Progenitor cell of endocrine pancreas (in vitro differentiated cells): ENCODE results near the gene TREM1. TPM values are rescaled to one million over a fixed set of nuclear protein-coding genes. Genes with fewer than 3 reads are reported as not detected.

Experiments
- DNase-seq: peaks from one replicate; pipeline ENCODE4 v3.0.0; 2021; ENCODE audit warnings: low spot score; ENCODE audit not compliant: unreplicated experiment
- H3K27ac Mint-ChIP-seq: 2 replicates; pipeline ENCODE4 v1.8.0; 2021; ENCODE audit warnings: mild to moderate bottlenecking, moderate library complexity, mixed read lengths
- H3K27me3 Mint-ChIP-seq: 2 replicates; pipeline ENCODE4 v1.8.0; 2021; ENCODE audit warnings: mixed read lengths
- H3K36me3 Mint-ChIP-seq: 2 replicates; pipeline ENCODE4 v1.8.0; 2022; ENCODE audit warnings: mixed read lengths; ENCODE audit not compliant: insufficient read depth
- H3K4me1 Mint-ChIP-seq: 2 replicates; pipeline ENCODE4 v1.8.0; 2021; ENCODE audit warnings: low read depth, mixed read lengths
- H3K4me3 Mint-ChIP-seq: 2 replicates; pipeline ENCODE4 v1.8.0; 2021; ENCODE audit warnings: low read depth, mild to moderate bottlenecking, moderate library complexity, mixed read lengths
- H3K9me3 Mint-ChIP-seq: 2 replicates; pipeline ENCODE4 v1.8.0; 2021; ENCODE audit warnings: low read depth, mixed read lengths
- CTCF ChIP-seq: fragments of 200-600 bp; sonication (generic); IDR thresholded peaks from one replicate; pipeline ENCODE4 v1.5.0; 2021; ENCODE audit warnings: antibody characterized with exemption, mild to moderate bottlenecking; ENCODE audit not compliant: unreplicated experiment
- total RNA-seq: library from RNA; stranded (reverse); gene quantifications from 2 replicates; pipeline ENCODE4 v1.2.1, GENCODE V29; 2021

Gene TREM1
- total RNA-seq, 1 donor from 2014 or later, result not detected

- H3K27me3 Mint-ChIP-seq, result peaks cover 5% of the 10 kb centered on the region
- H3K27ac Mint-ChIP-seq, result no peak overlapping the region
- DNase-seq, result no peak
- no peaks in the 10 kb centered on the region for H3K36me3 Mint-ChIP-seq
- peaks cover 23% of the 10 kb centered on the region for H3K4me1 Mint-ChIP-seq
- no peak for TF ChIP-seq CTCF
- H3K4me3 Mint-ChIP-seq, result no peak overlapping the region
- peaks cover 4% of the 10 kb centered on the region for H3K9me3 Mint-ChIP-seq
Measured at GRCh38 chr6:41291717-41292116, 5.2 kb upstream of the TREM1 start.

- Mint-ChIP-seq H3K4me1 (peaks cover 25% of the 10 kb centered on the region), H3K4me3 (no peak overlapping the region), H3K27me3 (peaks cover 13% of the 10 kb centered on the region), H3K9me3 (no peaks in the 10 kb centered on the region), H3K27ac (peak overlapping the region; percentile 2), H3K36me3 (no peaks in the 10 kb centered on the region)
- TF ChIP-seq CTCF, result no peak
- DNase-seq, result no peak
Measured at GRCh38 chr6:41289815-41290214, 3.3 kb upstream of the TREM1 start.

GRCh38 chr6:41288754-41289129 lies 2.3 kb upstream of the TREM1 start:
- H3K36me3 Mint-ChIP-seq, result no peaks in the 10 kb centered on the region
- peak overlapping the region; percentile 33 for H3K27ac Mint-ChIP-seq
- H3K4me3 Mint-ChIP-seq, result no peak overlapping the region

GRCh38 chr6:41288030-41288753 lies 1.7 kb upstream of the TREM1 start:
- Mint-ChIP-seq H3K36me3 (no peaks in the 10 kb centered on the region), H3K4me1 (peaks cover 25% of the 10 kb centered on the region), H3K27me3 (peaks cover 13% of the 10 kb centered on the region), H3K9me3 (no peaks in the 10 kb centered on the region), H3K4me3 (peak overlapping the region; percentile 25), H3K27ac (peak overlapping the region; percentile 33)
- DNase-seq, result no peak
- TF ChIP-seq CTCF, result no peak

More at GRCh38 chr6:41288754-41289129, 2.3 kb upstream of the TREM1 start:
- Mint-ChIP-seq H3K27me3 (peaks cover 13% of the 10 kb centered on the region), H3K4me1 (peaks cover 25% of the 10 kb centered on the region), H3K9me3 (no peaks in the 10 kb centered on the region)
- TF ChIP-seq CTCF, result no peak
- DNase-seq, result no peak

GRCh38 chr6:41284726-41285125 lies 1.8 kb downstream of the TREM1 start:
- TF ChIP-seq CTCF, result no peak
- Mint-ChIP-seq H3K4me3 (no peak overlapping the region), H3K27ac (no peak overlapping the region), H3K4me1 (peaks cover 22% of the 10 kb centered on the region), H3K9me3 (no peaks in the 10 kb centered on the region), H3K27me3 (peaks cover 16% of the 10 kb centered on the region), H3K36me3 (no peaks in the 10 kb centered on the region)
- no peak for DNase-seq
